Smooth muscle cell (in vitro differentiated cells): ENCODE results near the gene VPS9D1. TPM values are rescaled to one million over a fixed set of nuclear protein-coding genes. Genes with fewer than 3 reads are reported as not detected.

Source experiments
- DNase-seq: peaks from one replicate; lab custom pipeline; 2025; ENCODE audit not compliant: unreplicated experiment; lab: John Stamatoyannopoulos, UW
- H2AFZ ChIP-seq: fragments of 200-600 bp; sonication (generic); 2 replicates; pipeline ENCODE4 v1.6.0; 2016; ENCODE audit warnings: antibody characterized with exemption, low read depth, mild to moderate bottlenecking
- H3F3A ChIP-seq: fragments of 200-600 bp; sonication (generic); 2 replicates; pipeline ENCODE4 v1.6.0; 2017; ENCODE audit warnings: antibody characterized with exemption, low read depth
- H3K27ac ChIP-seq: fragments of 200-600 bp; sonication (generic); 2 replicates; pipeline ENCODE4 v1.5.1; 2016; ENCODE audit warnings: low read depth, mild to moderate bottlenecking
- H3K27me3 ChIP-seq: fragments of 200-600 bp; sonication (generic); 2 replicates; pipeline ENCODE4 v1.6.1; 2016; ENCODE audit warnings: low read depth, mild to moderate bottlenecking
- H3K36me3 ChIP-seq: fragments of 200-600 bp; sonication (generic); 2 replicates; pipeline ENCODE4 v1.5.1; 2016; ENCODE audit warnings: low read depth
- H3K4me1 ChIP-seq: fragments of 200-600 bp; sonication (generic); 2 replicates; pipeline ENCODE4 v1.5.1; 2016; ENCODE audit warnings: low read depth
- H3K4me2 ChIP-seq: fragments of 200-600 bp; sonication (generic); 2 replicates; pipeline ENCODE4 v1.6.0; 2016; ENCODE audit warnings: mild to moderate bottlenecking
- H3K4me3 ChIP-seq: fragments of 200-600 bp; sonication (generic); 2 replicates; pipeline ENCODE4 v1.5.1; 2016; ENCODE audit warnings: mild to moderate bottlenecking
- H3K79me2 ChIP-seq: fragments of 200-600 bp; sonication (generic); 2 replicates; pipeline ENCODE4 v1.6.0; 2016; ENCODE audit warnings: low read depth, mild to moderate bottlenecking
- H3K9ac ChIP-seq: fragments of 200-600 bp; sonication (generic); 2 replicates; pipeline ENCODE4 v1.6.0; 2016; ENCODE audit warnings: low read depth
- H3K9me3 ChIP-seq: fragments of 200-600 bp; sonication (generic); replicated peaks from 2 replicates; pipeline ENCODE4 v1.5.1; 2016; ENCODE audit warnings: low read depth
- H4K20me1 ChIP-seq: fragments of 200-600 bp; sonication (generic); 2 replicates; pipeline ENCODE4 v1.6.0; 2016; ENCODE audit warnings: low read depth
- WGBS: methylation state at CpG from one replicate; pipeline ENCODE4 v1.1.7; 2016; ENCODE audit warnings: low lambda C conversion rate; 5-methylcytosine and 5-hydroxymethylcytosine counted together
- polyA plus RNA-seq: library from polyadenylated mRNA; unstranded; fragments of >200 nt; fragmentation: Nextera tagmentation; extraction: Ambion mirVana; gene quantifications from 2 replicates; pipeline ENCODE4 v1.2.1, GENCODE V29; 2016
- total RNA-seq: library from RNA; depleted of rRNA; stranded (reverse); fragments of >200 nt; gene quantifications from 2 replicates; pipeline ENCODE4 v1.2.3, GENCODE V29; 2014
- TF ChIP-seq, protein P1 (sequence below): fragments of 200-600 bp; sonication (generic); IDR thresholded peaks from 2 replicates; pipeline ENCODE4 v1.5.1; 2017; ENCODE audit warnings: borderline replicate concordance, mild to moderate bottlenecking, antibody characterized with exemption; ENCODE audit not compliant: insufficient read depth, poor library complexity, severe bottlenecking

The VPS9D1 gene
- total and polyA plus RNA-seq, 2 experiments from 2014 or later = 10.6 to 15.7 TPM

DNA sequence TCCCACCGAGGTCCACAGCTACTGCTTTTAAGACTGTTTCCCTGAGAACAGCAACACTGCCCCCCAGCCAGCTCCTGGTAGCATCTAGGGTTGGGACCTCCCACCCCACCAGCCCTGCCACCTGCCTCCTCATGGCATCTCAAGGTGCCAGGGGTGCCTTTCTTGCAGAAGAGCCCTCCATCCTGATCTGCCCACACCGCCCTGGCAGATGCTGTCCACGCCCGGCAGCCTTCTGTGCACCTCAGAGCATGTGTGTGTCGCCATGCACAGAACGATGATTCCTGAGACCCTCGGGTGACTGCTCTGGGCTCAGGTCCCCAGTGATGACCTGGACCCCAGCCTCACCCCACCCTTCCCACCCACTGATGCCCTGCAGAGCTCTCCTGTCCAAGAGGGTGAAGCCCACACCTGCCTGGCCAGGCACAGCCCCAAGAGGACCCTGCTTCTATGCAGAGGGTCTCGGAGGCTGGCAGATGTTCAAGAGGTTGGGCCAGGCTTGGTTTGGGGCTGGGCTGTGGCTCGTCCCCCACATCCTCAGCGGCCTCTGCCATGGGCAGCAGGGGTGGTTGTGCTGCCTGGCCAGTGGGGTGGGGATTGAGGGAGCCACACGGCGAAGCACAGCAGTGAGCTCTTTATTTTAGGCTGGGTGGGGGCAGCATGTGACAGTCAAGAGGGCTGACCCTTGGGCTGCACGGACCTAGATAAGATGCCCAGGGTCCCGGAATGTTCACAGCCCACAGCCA, 14.0 kb downstream of the VPS9D1 start:
- Histone ChIP-seq H3K9ac (no peak overlapping the region), H3K9me3 (no peaks in the 10 kb centered on the region), H2AFZ (no peak overlapping the region), H3F3A (no peaks in the 10 kb centered on the region), H3K27ac (no peak overlapping the region), H3K4me2 (no peak overlapping the region), H3K27me3 (no peaks in the 10 kb centered on the region), H3K36me3 (no peaks in the 10 kb centered on the region), H3K79me2 (no peaks in the 10 kb centered on the region), H4K20me1 (no peaks in the 10 kb centered on the region), H3K4me1 (no peaks in the 10 kb centered on the region), H3K4me3 (no peak overlapping the region)
- WGBS = 95% methylated on average over 13 of the region's 14 CpGs
- DNase-seq = no peak
- TF ChIP-seq, protein P1, sequence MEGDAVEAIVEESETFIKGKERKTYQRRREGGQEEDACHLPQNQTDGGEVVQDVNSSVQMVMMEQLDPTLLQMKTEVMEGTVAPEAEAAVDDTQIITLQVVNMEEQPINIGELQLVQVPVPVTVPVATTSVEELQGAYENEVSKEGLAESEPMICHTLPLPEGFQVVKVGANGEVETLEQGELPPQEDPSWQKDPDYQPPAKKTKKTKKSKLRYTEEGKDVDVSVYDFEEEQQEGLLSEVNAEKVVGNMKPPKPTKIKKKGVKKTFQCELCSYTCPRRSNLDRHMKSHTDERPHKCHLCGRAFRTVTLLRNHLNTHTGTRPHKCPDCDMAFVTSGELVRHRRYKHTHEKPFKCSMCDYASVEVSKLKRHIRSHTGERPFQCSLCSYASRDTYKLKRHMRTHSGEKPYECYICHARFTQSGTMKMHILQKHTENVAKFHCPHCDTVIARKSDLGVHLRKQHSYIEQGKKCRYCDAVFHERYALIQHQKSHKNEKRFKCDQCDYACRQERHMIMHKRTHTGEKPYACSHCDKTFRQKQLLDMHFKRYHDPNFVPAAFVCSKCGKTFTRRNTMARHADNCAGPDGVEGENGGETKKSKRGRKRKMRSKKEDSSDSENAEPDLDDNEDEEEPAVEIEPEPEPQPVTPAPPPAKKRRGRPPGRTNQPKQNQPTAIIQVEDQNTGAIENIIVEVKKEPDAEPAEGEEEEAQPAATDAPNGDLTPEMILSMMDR = no peak

DNA sequence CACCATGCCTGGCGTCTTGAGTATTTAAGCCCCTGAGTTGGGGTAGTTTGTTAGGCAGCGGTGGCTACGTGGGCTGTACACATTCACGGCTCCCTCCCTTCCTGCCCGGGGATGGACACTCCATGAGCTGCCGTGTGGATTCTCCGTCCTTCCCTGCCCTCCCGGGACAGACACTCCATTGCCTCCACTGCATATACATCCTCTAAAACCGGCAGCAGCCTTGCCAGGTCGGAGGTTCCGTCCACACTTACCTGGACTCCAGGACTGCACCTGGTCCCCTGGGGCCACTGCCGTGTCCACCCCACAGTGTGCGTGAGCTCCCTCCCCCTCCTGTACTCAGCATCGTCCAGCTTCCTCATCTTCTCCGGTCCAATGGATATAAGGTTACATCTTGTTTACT, 15.7 kb downstream of the VPS9D1 start:
- no peaks in the 10 kb centered on the region for H3F3A ChIP-seq
- H2AFZ ChIP-seq = no peak overlapping the region
- H3K79me2 ChIP-seq = no peaks in the 10 kb centered on the region
- H3K9ac ChIP-seq = no peak overlapping the region
- DNase-seq = no peak
- H4K20me1 ChIP-seq = peaks cover 6% of the 10 kb centered on the region
- H3K36me3 ChIP-seq = no peaks in the 10 kb centered on the region
- WGBS = 94% methylated on average over 15 of the region's 15 CpGs
- no peak overlapping the region for H3K4me2 ChIP-seq
- no peak overlapping the region for H3K27ac ChIP-seq
- peaks cover 7% of the 10 kb centered on the region for H3K4me1 ChIP-seq
- H3K27me3 ChIP-seq = no peaks in the 10 kb centered on the region
- TF ChIP-seq, protein P1 = no peak
- H3K9me3 ChIP-seq = no peaks in the 10 kb centered on the region
- no peak overlapping the region for H3K4me3 ChIP-seq

DNA sequence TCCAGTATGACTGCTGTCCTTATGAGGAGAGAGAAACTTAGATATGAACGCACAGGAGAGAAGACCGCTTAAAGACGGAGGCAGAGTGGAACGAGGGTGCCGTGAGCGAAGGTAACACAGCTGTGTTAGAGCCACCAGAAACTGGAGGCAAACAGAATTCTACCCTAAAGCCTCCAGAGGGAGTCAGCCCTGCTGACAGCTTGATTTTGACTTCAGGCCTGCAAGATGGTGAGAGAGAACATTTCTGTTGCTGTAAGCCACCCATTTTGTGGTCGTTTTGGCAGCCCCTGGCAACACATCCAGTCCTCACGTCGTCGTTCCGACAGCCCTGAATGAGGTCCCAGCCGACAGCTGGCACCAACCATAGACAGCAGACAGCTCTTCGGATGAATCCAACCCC, 16.4 kb downstream of the VPS9D1 start:
- Histone ChIP-seq H3K4me3 (no peak overlapping the region), H3K79me2 (no peaks in the 10 kb centered on the region), H3F3A (no peaks in the 10 kb centered on the region), H3K27me3 (no peaks in the 10 kb centered on the region), H2AFZ (no peak overlapping the region), H3K4me2 (no peak overlapping the region), H3K36me3 (no peaks in the 10 kb centered on the region), H3K9ac (no peak overlapping the region), H3K9me3 (no peaks in the 10 kb centered on the region), H3K27ac (no peak overlapping the region), H3K4me1 (peaks cover 12% of the 10 kb centered on the region), H4K20me1 (peaks cover 13% of the 10 kb centered on the region)
- DNase-seq = no peak
- TF ChIP-seq, protein P1 = no peak
- 89% methylated on average over 13 of the region's 13 CpGs for WGBS
